Mucosa of descending colon (tissue), 3 donors: Measurements from ENCODE around the gene NME9. TPM values are rescaled to one million over a fixed set of nuclear protein-coding genes. Genes with fewer than 3 reads are reported as not detected.

Experiments
- ATAC-seq: fragments of 200-7000 bp; cut with Tn5 transposase; one replicate; pipeline ENCODE4 v1.9.1; 2020; ENCODE audit warnings: mild to moderate bottlenecking, moderate library complexity
- DNase-seq, 3 donors: peaks; one replicate each; pipeline ENCODE4 v3.0.0-alpha.2; 2020
- H3K36me3 ChIP-seq: fragments of 200-600 bp; one replicate; pipeline ENCODE4 v1.8.0; 2021; ENCODE audit warnings: low read depth, mild to moderate bottlenecking
- H3K4me1 ChIP-seq: fragments of 200-600 bp; one replicate; pipeline ENCODE4 v1.8.0; 2021; ENCODE audit warnings: low read depth, mild to moderate bottlenecking
- H3K4me3 ChIP-seq: fragments of 200-600 bp; one replicate; pipeline ENCODE4 v1.8.0; 2021; ENCODE audit warnings: mild to moderate bottlenecking
- H3K9me3 ChIP-seq: fragments of 200-600 bp; one replicate; pipeline ENCODE4 v1.8.0; 2021; ENCODE audit warnings: mild to moderate bottlenecking
- CTCF ChIP-seq: fragments of 200-600 bp; IDR thresholded peaks from one replicate; pipeline ENCODE4 v1.8.0; 2022; ENCODE audit warnings: antibody characterized with exemption, mild to moderate bottlenecking
- intact Hi-C, 2 donors: fragments of 100-400 bp; cut with DNase I in 1 of 2; cut with micrococcal nuclease in 1 of 2; formaldehyde crosslinking; loops; one replicate each; pipeline versions ENCODE4 v1.11.0 to v1.11.1; 2022; cut with DNase I, micrococcal nuclease
- total RNA-seq, 3 donors: library from RNA; stranded (reverse); fragmentation: NEBNext Ultra II Directional in 2 of 3; extraction: Animal tissue kit (Norgen Biotek cat#: 25700) in 2 of 3; gene quantifications; one replicate each; pipeline versions ENCODE4 v1.2.1 to v1.2.4, GENCODE V29; 2021 to 2023
- donor health status: DM: no; HTN: no; CAD: no; lungs with moderate emphysema.
- donor health status: DM: no; HTN: no; CAD: no.
- donor health status: DM: no; HTN: yes; CAD: no.

Gene NME9
- total RNA-seq, 3 donors from 2014 or later = 0.41 TPM; not detected in 2

GRCh38 chr3:138284957-138285477 is 44.6 kb downstream of the NME9 start:
- no peaks in the 10 kb centered on the region for H3K36me3 ChIP-seq

GRCh38 chr3:138284079-138284478 is 45.6 kb downstream of the NME9 start:
- Histone ChIP-seq H3K36me3 (no peaks in the 10 kb centered on the region), H3K4me3 (no peak overlapping the region), H3K9me3 (no peaks in the 10 kb centered on the region), H3K4me1 (no peaks in the 10 kb centered on the region)
- DNase-seq = no peak
- no peak for ATAC-seq
- intact Hi-C loops = no loop called here
- TF ChIP-seq CTCF = no peak

More at GRCh38 chr3:138284957-138285477, 44.6 kb downstream of the NME9 start:
- Histone ChIP-seq H3K4me3 (no peak overlapping the region), H3K4me1 (no peaks in the 10 kb centered on the region), H3K9me3 (no peaks in the 10 kb centered on the region)
- no peak for ATAC-seq
- TF ChIP-seq CTCF = no peak
- no peak for DNase-seq
- intact Hi-C loops = no loop called here

- Histone ChIP-seq H3K36me3 (no peaks in the 10 kb centered on the region), H3K9me3 (no peaks in the 10 kb centered on the region), H3K4me3 (no peak overlapping the region), H3K4me1 (no peaks in the 10 kb centered on the region)
- DNase-seq (no peak), ATAC-seq (no peak)
- intact Hi-C loops = no loop called here
- TF ChIP-seq CTCF = no peak
These were observed 46.8 kb downstream of the NME9 start for GRCh38 chr3:138282836-138283235.

GRCh38 chr3:138281561-138281960 is 48.1 kb downstream of the NME9 start:
- H3K9me3 ChIP-seq = no peaks in the 10 kb centered on the region
- no peaks in the 10 kb centered on the region for H3K4me1 ChIP-seq
- ATAC-seq = no peak
- no peaks in the 10 kb centered on the region for H3K36me3 ChIP-seq
- no peak for DNase-seq
- no peak for TF ChIP-seq CTCF
- no peak overlapping the region for H3K4me3 ChIP-seq
- intact Hi-C loops = no loop called here

DNA sequence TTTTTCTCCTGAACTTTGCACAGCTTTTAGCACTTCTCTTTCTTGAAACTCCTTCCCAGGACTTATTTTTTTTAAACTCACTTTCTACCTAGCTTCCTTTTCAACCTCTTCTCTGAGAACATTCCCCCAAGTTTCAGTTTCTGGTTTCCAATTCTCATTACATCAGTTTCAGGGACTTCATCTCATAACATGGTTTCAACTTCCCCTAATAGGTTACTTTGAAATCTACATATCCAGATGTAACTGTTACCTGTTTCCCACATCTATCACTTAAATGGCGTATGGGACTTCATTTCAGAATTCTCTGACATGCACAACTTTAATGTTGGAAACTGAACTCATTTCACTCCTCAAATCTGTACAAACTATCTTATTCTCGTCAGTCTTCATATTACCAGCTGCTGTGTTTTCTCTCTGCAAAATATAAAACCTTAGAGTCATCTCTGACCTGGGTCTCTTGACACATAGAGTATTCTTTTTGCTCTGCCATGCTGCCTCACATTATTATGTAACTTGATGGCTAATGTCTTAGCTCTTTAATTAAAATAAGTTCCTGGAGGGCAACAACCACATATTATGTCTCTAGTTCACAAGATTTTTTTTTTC is 58.4 kb downstream of the NME9 start:
- H3K4me1 ChIP-seq = no peaks in the 10 kb centered on the region
- intact Hi-C loops = no loop called here
- peaks cover 6% of the 10 kb centered on the region for H3K36me3 ChIP-seq
- H3K9me3 ChIP-seq = no peaks in the 10 kb centered on the region
- no peak overlapping the region for H3K4me3 ChIP-seq
- DNase-seq = no peak
- TF ChIP-seq CTCF = no peak
- no peak for ATAC-seq

GRCh38 chr3:138270245-138270644 is 59.4 kb downstream of the NME9 start:
- no peak for DNase-seq
- Histone ChIP-seq H3K9me3 (no peaks in the 10 kb centered on the region), H3K4me1 (no peaks in the 10 kb centered on the region), H3K36me3 (peaks cover 6% of the 10 kb centered on the region), H3K4me3 (no peak overlapping the region)
- TF ChIP-seq CTCF = no peak
- ATAC-seq = no peak
- intact Hi-C loops = no loop called here
